Left hindlimb (tissue), 1 donor: ENCODE measurements around the gene HMGN2.
"Not testable (repeated sequence)": the region's sequence is repeated elsewhere in the genome, so short reads cannot be mapped to it uniquely, and the experiment has no call there.

Experiments
- DNase-seq: peaks from one replicate; pipeline ENCODE4 v3.0.0-alpha.2; 2018

The HMGN2 gene

GRCh38 chr1:26477446-26478152, 5.4 kb downstream of the HMGN2 start:
- no peak for DNase-seq

GRCh38 chr1:26478159-26478558, 5.9 kb downstream of the HMGN2 start:
- no peak for DNase-seq

- DNase-seq: no peak
Measured at GRCh38 chr1:26478988-26479387, 6.7 kb downstream of the HMGN2 start.

- DNase-seq: no peak
Measured at GRCh38 chr1:26482921-26483320, 10.7 kb downstream of the HMGN2 start.

- no peak for DNase-seq
Measured at GRCh38 chr1:26483980-26484379, 11.7 kb downstream of the HMGN2 start.

GRCh38 chr1:26490155-26490554, 17.9 kb downstream of the HMGN2 start:
- DNase-seq: no peak

GRCh38 chr1:26493267-26493666, 21.0 kb downstream of the HMGN2 start:
- no peak for DNase-seq

GRCh38 chr1:26493938-26494337, 21.7 kb downstream of the HMGN2 start:
- no peak for DNase-seq

- peak; percentile 46 for DNase-seq
Measured at GRCh38 chr1:26496861-26497260, 24.6 kb downstream of the HMGN2 start.

- DNase-seq: no peak
Measured at GRCh38 chr1:26498894-26499293, 26.7 kb downstream of the HMGN2 start.

GRCh38 chr1:26500488-26501175, 28.4 kb downstream of the HMGN2 start:
- peak; percentile 93 for DNase-seq

GRCh38 chr1:26510711-26511110, 38.5 kb downstream of the HMGN2 start:
- DNase-seq: not testable (repeated sequence)

- not testable (repeated sequence) for DNase-seq
Measured at GRCh38 chr1:26515836-26516235, 43.6 kb downstream of the HMGN2 start.

GRCh38 chr1:26516987-26517765, 44.9 kb downstream of the HMGN2 start:
- DNase-seq: no peak

GRCh38 chr1:26517766-26518049, 45.5 kb downstream of the HMGN2 start:
- DNase-seq: no peak

- no peak for DNase-seq
Measured at GRCh38 chr1:26518355-26518754, 46.1 kb downstream of the HMGN2 start.

GRCh38 chr1:26520339-26520738, 48.1 kb downstream of the HMGN2 start:
- no peak for DNase-seq

GRCh38 chr1:26521669-26522030, 49.4 kb downstream of the HMGN2 start:
- no peak for DNase-seq

- DNase-seq: no peak
Measured at GRCh38 chr1:26522073-26522472, 49.8 kb downstream of the HMGN2 start.

- no peak for DNase-seq
Measured at GRCh38 chr1:26524181-26524580, 51.9 kb downstream of the HMGN2 start.
